Measurements from ENCODE around the gene SLC22A3.

Gene SLC22A3

DNA sequence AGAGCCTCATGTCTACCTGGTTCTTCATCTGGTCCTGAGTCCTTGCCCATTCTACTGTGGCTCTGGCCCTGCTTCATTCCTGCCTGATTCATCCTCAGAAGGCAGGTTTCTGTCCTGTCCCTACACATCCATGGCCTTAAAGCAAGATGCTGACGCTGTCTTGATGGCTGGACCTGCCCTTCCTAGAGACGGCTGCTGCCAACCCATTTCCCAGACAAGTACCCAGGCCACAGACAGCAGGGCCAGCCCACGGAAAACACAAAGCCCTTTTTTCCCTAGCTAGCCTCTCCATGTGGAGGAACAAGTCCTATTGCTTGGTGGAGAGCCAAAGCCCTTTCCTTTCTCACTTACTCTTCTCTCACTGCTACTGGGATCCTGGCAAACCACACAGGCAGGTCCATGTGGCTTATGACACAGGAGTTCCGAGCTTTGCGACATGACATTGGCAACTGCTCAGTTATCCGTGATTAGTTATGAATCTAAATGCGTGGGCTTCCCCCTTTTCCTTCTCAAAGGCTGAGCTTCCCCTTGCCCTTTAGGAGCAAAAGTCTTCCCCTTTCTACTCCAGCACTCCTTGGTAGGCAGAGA, 72.9 kb downstream of the SLC22A3 start:
- H3K27ac ChIP-seq, result peak overlapping the region; percentile 76
- POLR2A ChIA-PET (ENCODE audit: low non-redundant PET), result no interaction called here
- TF ChIP-seq, protein P1, sequence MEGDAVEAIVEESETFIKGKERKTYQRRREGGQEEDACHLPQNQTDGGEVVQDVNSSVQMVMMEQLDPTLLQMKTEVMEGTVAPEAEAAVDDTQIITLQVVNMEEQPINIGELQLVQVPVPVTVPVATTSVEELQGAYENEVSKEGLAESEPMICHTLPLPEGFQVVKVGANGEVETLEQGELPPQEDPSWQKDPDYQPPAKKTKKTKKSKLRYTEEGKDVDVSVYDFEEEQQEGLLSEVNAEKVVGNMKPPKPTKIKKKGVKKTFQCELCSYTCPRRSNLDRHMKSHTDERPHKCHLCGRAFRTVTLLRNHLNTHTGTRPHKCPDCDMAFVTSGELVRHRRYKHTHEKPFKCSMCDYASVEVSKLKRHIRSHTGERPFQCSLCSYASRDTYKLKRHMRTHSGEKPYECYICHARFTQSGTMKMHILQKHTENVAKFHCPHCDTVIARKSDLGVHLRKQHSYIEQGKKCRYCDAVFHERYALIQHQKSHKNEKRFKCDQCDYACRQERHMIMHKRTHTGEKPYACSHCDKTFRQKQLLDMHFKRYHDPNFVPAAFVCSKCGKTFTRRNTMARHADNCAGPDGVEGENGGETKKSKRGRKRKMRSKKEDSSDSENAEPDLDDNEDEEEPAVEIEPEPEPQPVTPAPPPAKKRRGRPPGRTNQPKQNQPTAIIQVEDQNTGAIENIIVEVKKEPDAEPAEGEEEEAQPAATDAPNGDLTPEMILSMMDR (conservative IDR thresholded peaks at IDR 0.05; ENCODE audit: low read depth), result no peak
- DNase-seq (ENCODE audit: low spot score), result no peak
- CTCF ChIA-PET, result no interaction called here

DNA sequence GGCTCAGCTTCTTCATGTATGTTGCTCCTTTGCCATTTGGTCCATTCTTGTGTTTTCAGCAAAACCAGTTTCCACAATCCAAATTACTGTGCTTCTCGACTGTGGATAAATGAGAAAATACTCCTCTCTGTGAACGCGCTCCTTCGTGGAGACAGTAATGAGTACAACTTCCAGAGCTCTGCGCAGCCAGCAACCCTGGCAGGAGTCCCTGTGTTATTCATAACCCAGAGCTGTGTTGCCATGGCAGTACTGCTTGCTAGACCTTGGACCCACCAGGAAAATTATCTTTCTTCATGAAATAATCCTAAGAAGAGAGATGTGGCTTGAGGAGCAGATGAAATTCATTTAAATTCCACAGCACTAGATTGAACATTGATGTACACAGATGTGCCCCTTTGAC, 73.7 kb downstream of the SLC22A3 start:
- DNase-seq (ENCODE audit: low spot score), result no peak
- ChIA-PET POLR2A (ENCODE audit: low non-redundant PET) (no interaction called here), CTCF (no interaction called here)
- TF ChIP-seq, protein P1 (conservative IDR thresholded peaks at IDR 0.05; ENCODE audit: low read depth), result no peak
- no peak overlapping the region for H3K27ac ChIP-seq

DNA sequence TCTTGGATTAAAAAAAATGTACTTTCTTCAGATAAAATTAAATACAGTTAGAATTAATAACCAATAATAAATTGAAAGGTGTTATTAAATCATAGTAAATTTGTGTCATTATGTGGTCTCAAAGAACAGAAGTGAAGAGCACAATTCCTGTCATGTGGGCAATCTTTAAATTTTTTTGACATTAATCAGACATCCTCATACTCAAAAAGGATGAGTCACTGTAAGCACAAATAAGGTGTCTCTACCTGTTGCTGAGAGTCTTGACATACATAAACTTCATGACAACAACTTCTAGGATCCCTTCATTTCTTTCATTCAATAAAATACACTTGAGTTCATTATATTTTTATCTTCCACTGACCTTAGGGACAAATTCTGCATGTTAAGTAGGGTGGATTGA, 76.1 kb downstream of the SLC22A3 start:
- ChIA-PET POLR2A (ENCODE audit: low non-redundant PET) (no interaction called here), CTCF (no interaction called here)
- TF ChIP-seq, protein P1 (conservative IDR thresholded peaks at IDR 0.05; ENCODE audit: low read depth), result no peak
- no peak overlapping the region for H3K27ac ChIP-seq
- peak; percentile 67 for DNase-seq (ENCODE audit: low spot score)

DNA sequence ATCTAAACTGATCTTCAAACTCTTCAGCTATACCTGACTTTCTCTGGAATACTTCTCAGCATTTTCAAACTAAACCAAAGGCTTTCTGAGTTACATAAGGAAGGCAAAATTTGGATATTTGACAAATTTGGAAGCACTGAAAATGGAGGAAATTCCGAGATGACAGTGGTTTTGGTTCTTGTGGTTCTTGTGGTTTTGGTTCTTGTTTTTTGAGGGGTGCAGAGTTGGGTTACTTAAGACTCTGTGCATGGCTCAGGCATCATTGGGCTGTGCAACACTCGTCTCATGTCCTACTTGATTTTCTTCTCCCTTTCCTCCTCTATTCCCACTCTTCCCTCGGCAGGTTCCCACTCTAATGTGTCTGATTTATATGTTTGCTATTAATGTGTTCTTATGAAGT, 78.0 kb downstream of the SLC22A3 start:
- no peak for DNase-seq (ENCODE audit: low spot score)
- no peak overlapping the region for H3K27ac ChIP-seq
- ChIA-PET POLR2A (ENCODE audit: low non-redundant PET) (no interaction called here), CTCF (no interaction called here)
- TF ChIP-seq, protein P1 (conservative IDR thresholded peaks at IDR 0.05; ENCODE audit: low read depth), result no peak

DNA sequence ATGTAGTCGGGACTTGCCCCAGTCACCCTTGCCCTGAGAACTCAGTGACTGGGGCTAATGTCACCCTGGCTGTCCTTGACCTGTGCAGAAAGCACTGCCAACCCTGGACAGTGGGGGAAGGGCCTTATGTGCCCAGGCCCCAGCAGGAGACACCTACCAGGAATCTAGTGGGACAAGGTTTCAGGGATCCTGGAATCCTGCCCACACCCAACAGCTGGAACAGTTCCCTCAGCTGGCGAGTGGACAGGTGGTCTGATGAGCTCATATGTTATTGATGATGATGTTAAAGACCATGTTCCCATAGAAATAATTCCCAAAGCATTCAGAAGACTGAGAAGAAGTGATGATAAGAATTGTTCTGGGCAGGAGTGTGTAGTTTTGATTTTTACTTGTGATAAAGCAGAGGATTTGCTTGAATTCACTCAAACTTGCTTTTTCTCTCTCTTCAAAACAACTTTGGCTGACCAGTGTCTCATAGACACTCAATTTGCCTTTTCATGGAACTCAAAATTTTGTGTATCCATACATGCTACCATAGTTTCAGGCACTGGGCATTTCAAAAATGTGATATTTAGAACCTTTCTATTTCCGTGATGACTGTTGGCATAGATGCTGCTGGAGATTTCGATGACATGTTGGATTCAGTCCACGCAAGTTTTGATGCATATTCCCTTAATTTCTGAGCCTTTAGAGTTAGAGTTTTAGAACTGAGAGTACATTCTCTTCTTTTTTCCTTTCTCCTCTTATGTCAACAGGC, 79.3 kb downstream of the SLC22A3 start:
- H3K27ac ChIP-seq, result peak overlapping the region; percentile 50
- no peak for DNase-seq (ENCODE audit: low spot score)
- POLR2A ChIA-PET (ENCODE audit: low non-redundant PET), result no interaction called here
- CTCF ChIA-PET, result interaction anchor here (0.8 kb wide), 1 partner anchor 69 kb away, joined by 3 read pairs; no protein-coding TSS in a partner anchor
- TF ChIP-seq, protein P1 (conservative IDR thresholded peaks at IDR 0.05; ENCODE audit: low read depth), result no peak

DNA sequence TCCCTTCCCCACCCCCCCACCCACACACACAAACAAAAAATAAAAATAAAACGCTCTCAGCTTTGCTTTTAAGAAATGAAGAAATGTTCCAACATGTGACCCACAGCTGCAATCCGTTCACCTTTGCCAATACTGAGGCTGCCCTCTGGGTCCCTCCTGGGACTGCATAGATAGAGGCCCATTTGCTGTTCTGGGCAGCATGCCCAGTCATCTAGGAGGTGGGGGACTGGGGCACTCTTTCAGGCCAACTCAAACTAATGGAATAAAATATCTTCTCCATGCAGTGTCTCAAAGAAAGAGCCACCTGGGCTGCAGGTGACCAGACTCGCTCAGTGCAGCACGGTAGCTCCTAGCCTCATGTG, 79.9 kb downstream of the SLC22A3 start:
- CTCF ChIA-PET, result no interaction called here
- TF ChIP-seq, protein P1 (conservative IDR thresholded peaks at IDR 0.05; ENCODE audit: low read depth), result no peak
- DNase-seq (ENCODE audit: low spot score), result no peak
- POLR2A ChIA-PET (ENCODE audit: low non-redundant PET), result no interaction called here
- H3K27ac ChIP-seq, result peak overlapping the region; percentile 48

Measured in RWPE1 (cell line).